Measurements from ENCODE around the gene CEP250.

CEP250 gene

GRCh38 chr20:35564905-35565304 is 109.5 kb downstream of the CEP250 start:
- no peak for DNase-seq (ENCODE audit: low spot score)

DNA sequence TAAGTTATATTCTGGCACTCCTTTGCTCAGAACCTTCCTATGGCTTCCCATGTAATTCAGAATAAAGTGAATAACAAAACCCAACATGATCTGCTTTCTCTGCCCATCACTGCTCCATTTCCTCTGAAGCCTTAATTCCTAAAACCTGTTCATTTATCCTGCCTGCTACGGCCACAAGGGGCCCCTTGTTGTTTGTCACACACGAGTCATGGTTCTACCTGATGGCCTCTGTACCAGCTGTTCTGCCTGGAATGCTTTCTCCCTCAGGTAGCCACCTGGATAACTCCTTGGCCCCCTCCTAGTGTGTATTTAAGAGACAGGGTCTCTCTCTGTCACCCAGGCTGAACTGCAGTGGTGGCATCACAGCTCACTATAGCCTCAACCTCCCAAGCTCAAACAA is 113.2 kb downstream of the CEP250 start:
- no peak for DNase-seq (ENCODE audit: low spot score)

Measured in CD4-positive, alpha-beta T cell treated with Interleukin-6 at 100 ng/mL for 8 hours (primary cell).